K562 (cell line): ENCODE measurements around the gene ATAD3C. TPM values are rescaled to one million over a fixed set of nuclear protein-coding genes. Genes with fewer than 3 reads are reported as not detected.
A peak's percentile ranks its signal among the peaks of the same experiment; 100 is the strongest.
"Not testable (repeated sequence)": the region's sequence is repeated elsewhere in the genome, so short reads cannot be mapped to it uniquely, and the experiment has no call there.

Experiments
- BHLHE40 ChIP-seq: IDR thresholded peaks from 2 replicates; pipeline ENCODE4 v1.6.1; 2011; ENCODE audit warnings: low read length, improper control_type of control experiment
- CBFA2T2 ChIP-seq: fragments of 450-650 bp; conservative IDR thresholded peaks from 2 replicates; pipeline ENCODE4 v1.6.1; 2017; ENCODE audit warnings: mild to moderate bottlenecking
- CUX1 ChIP-seq: fragments of 200-800 bp; sonication (Bioruptor generic); IDR thresholded peaks from 2 replicates; pipeline ENCODE4 v1.6.1; 2016; ENCODE audit warnings: missing genetic modification characterization, missing compliant biosample characterization
- ESRRA ChIP-seq: fragments of 450-650 bp; IDR thresholded peaks from 2 replicates; pipeline ENCODE4 v1.6.1; 2014; ENCODE audit warnings: low read depth, mild to moderate bottlenecking, moderate library complexity, borderline replicate concordance
- HMGXB4 ChIP-seq: sonication (generic); formaldehyde crosslinking; IDR thresholded peaks from 2 replicates; pipeline ENCODE4 v1.8.1; 2023; ENCODE audit warnings: mild to moderate bottlenecking, missing genetic modification reagents
- MTA3 ChIP-seq: fragments of 450-650 bp; formaldehyde crosslinking; IDR thresholded peaks from 2 replicates; pipeline ENCODE4 v1.6.1; 2017; ENCODE audit warnings: mild to moderate bottlenecking, borderline replicate concordance
- NR2C1 ChIP-seq, 2 experiments: fragments of 450-650 bp; IDR thresholded peaks; 2 replicates each; pipeline ENCODE4 v1.6.1; 2017; ENCODE audit warnings: mild to moderate bottlenecking in 2 of 2, antibody characterized with exemption in 1 of 2, inconsistent platforms in 1 of 2, missing compliant biosample characterization in 1 of 2, missing genetic modification characterization in 1 of 2
- TRIM24 ChIP-seq, 2 experiments: fragments of 450-650 bp; IDR thresholded peaks; 2 replicates each; pipeline ENCODE4 v1.6.1; 2016
- ZEB2 ChIP-seq: fragments of 450-650 bp; IDR thresholded peaks from 2 replicates; pipeline ENCODE4 v1.6.1; 2016
- polyA plus RNA-seq, 8 experiments: library from polyadenylated mRNA; depleted of rRNA in 4 of 8; stranded (reverse) in 5 of 8; unstranded in 3 of 8; fragments of >200 nt; fragmentation: Nextera tagmentation in 2 of 8; fragmentation: Illumina TruSeq in 1 of 8; extraction: Ambion mirVana in 2 of 8; extraction: Trizol in 1 of 8; gene quantifications; 2 replicates each; pipeline versions ENCODE4 v1.2.1 to v1.2.3, GENCODE V29; 2011 to 2014; ENCODE audit warnings: inconsistent platforms in 1 of 8, missing spikeins in 1 of 8
- total RNA-seq, 7 experiments: library from RNA; depleted of rRNA in 6 of 7; stranded (reverse); fragments of >200 nt in 6 of 7; fragmentation: Illumina TruSeq in 2 of 7; extraction: Trizol in 2 of 7; gene quantifications; 2 replicates each; pipeline versions ENCODE4 v1.2.1 to v1.2.3, GENCODE V29; 2011 to 2021; ENCODE audit warnings: low replicate concordance in 1 of 7
- TF ChIP-seq, protein P1 (sequence below), 2 experiments: IDR thresholded peaks in 1 of 2; conservative IDR thresholded peaks in 1 of 2; 2 replicates each; pipeline ENCODE4 v1.6.1; 2016; ENCODE audit warnings: low read depth in 2 of 2, mild to moderate bottlenecking in 1 of 2, missing compliant biosample characterization in 1 of 2, missing genetic modification characterization in 1 of 2, moderate library complexity in 1 of 2
- TF ChIP-seq, protein P2 (sequence below): sonication (generic); formaldehyde crosslinking; IDR thresholded peaks from 2 replicates; pipeline ENCODE4 v1.8.0; 2022; ENCODE audit warnings: mild to moderate bottlenecking, low read depth, missing genetic modification reagents

ATAD3C gene
- total and polyA plus RNA-seq, 9 of the 15 experiments (the other 6 are each of a cell fraction or from before 2014, with no cell fraction given), result 0.03 to 0.18 TPM; not detected in 7

DNA sequence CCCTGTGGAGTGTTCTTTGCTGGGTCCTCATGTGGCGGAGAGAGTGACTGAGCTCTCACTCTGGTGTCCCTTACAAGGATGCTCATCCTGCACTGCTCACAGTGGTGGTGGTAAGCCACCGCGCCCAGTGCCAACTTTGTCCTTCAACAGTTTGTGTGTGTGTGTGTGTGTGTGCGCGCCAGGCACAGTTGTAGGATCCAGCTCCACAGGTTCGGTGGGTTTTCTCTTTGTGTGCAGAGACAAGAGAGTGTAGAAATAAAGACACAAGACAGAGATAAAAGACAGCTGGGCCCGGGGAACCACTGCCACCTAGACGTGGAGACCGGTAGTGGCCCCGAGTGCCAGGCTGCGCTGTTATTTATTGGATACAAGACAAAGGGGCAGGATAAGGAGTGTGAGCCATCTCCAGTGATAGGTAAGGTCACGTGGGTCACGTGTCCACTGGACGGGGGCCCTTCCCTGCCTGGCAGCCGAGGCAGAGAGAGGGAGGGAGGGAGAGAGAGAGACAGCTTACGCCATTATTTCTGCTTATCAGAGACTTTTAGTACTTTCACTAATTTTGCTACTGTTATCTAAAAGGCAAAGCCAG is 55.4 kb downstream of the ATAD3C start (continued):
- TF ChIP-seq HMGXB4 (CRISPR knock-in tag) (0 out of 2 replicates have a peak, but pooled peaks have one; percentile 55), CUX1 (peak; percentile 41; the same call in 1 of the 2 replicates), MTA3 (peak; percentile 40; the same call in 1 of the 2 replicates), TRIM24 (IDR thresholded peaks at IDR 0.05) (0 out of 4 replicates have a peak, but pooled peaks have one; percentile 26 to 30), BHLHE40 (peak; percentile 84), ESRRA (peak; percentile 24), CBFA2T2 (peak; percentile 78), ZEB2 (peak; percentile 93), NR2C1 (IDR thresholded peaks at IDR 0.05) (peak; percentile 58; the same call in 1 of the 2 replicates)
- TF ChIP-seq, protein P1, sequence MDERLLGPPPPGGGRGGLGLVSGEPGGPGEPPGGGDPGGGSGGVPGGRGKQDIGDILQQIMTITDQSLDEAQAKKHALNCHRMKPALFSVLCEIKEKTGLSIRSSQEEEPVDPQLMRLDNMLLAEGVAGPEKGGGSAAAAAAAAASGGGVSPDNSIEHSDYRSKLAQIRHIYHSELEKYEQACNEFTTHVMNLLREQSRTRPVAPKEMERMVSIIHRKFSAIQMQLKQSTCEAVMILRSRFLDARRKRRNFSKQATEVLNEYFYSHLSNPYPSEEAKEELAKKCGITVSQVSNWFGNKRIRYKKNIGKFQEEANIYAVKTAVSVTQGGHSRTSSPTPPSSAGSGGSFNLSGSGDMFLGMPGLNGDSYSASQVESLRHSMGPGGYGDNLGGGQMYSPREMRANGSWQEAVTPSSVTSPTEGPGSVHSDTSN (CRISPR knock-in tag; IDR thresholded peaks at IDR 0.05; ENCODE audit: low read depth), result not testable (repeated sequence)
- TF ChIP-seq, protein P1 (tag; conservative IDR thresholded peaks at IDR 0.05; ENCODE audit: low read depth), result peak; percentile 87
- TF ChIP-seq, protein P2, sequence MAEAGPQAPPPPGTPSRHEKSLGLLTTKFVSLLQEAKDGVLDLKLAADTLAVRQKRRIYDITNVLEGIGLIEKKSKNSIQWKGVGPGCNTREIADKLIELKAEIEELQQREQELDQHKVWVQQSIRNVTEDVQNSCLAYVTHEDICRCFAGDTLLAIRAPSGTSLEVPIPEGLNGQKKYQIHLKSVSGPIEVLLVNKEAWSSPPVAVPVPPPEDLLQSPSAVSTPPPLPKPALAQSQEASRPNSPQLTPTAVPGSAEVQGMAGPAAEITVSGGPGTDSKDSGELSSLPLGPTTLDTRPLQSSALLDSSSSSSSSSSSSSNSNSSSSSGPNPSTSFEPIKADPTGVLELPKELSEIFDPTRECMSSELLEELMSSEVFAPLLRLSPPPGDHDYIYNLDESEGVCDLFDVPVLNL, result 0 out of 2 replicates have a peak, but pooled peaks have one; percentile 71
- not testable (repeated sequence) for TF ChIP-seq NR2C1 (tag; IDR thresholded peaks at IDR 0.05)
